GM21786 (cell line): ENCODE measurements around the gene ZNF775.

Experiments used
- ATAC-seq: cut with Tn5 transposase; IDR thresholded peaks from one replicate; pipeline ENCODE4 v1.9.1; 2021; ENCODE audit not compliant: unreplicated experiment

ZNF775 gene

GRCh38 chr7:150368884-150369747 lies 10.0 kb upstream of the ZNF775 start:
- peak; percentile 46 for ATAC-seq

- no peak for ATAC-seq
These were observed 9.2 kb upstream of the ZNF775 start for GRCh38 chr7:150369748-150370501.

GRCh38 chr7:150370612-150371071 lies 8.5 kb upstream of the ZNF775 start:
- no peak for ATAC-seq

DNA sequence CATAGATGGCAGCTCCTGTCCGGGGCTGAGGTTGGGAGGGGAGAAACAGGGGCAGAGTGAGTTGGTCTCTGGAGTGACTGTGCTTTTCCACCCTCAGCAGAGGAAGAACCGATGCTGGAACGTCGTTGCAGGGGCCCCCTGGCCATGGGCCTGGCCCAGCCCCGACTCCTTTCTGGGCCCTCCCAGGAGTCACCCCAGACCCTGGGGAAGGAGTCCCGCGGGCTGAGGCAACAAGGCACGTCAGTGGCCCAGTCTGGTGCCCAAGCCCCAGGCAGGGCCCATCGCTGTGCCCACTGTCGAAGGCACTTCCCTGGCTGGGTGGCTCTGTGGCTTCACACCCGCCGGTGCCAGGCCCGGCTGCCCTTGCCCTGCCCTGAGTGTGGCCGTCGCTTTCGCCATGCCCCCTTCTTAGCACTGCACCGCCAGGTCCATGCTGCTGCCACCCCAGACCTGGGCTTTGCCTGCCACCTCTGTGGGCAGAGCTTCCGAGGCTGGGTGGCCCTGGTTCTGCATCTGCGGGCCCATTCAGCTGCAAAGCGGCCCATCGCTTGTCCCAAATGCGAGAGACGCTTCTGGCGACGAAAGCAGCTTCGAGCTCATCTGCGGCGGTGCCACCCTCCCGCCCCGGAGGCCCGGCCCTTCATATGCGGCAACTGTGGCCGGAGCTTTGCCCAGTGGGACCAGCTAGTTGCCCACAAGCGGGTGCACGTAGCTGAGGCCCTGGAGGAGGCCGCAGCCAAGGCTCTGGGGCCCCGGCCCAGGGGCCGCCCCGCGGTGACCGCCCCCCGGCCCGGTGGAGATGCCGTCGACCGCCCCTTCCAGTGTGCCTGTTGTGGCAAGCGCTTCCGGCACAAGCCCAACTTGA lies 7.8 kb upstream of the ZNF775 start:
- ATAC-seq = no peak

DNA sequence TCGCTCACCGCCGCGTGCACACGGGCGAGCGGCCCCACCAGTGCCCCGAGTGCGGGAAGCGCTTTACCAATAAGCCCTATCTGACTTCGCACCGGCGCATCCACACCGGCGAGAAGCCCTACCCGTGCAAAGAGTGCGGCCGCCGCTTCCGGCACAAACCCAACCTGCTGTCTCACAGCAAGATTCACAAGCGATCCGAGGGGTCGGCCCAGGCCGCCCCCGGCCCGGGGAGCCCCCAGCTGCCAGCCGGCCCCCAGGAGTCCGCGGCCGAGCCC lies 7.2 kb upstream of the ZNF775 start:
- ATAC-seq = no peak

DNA sequence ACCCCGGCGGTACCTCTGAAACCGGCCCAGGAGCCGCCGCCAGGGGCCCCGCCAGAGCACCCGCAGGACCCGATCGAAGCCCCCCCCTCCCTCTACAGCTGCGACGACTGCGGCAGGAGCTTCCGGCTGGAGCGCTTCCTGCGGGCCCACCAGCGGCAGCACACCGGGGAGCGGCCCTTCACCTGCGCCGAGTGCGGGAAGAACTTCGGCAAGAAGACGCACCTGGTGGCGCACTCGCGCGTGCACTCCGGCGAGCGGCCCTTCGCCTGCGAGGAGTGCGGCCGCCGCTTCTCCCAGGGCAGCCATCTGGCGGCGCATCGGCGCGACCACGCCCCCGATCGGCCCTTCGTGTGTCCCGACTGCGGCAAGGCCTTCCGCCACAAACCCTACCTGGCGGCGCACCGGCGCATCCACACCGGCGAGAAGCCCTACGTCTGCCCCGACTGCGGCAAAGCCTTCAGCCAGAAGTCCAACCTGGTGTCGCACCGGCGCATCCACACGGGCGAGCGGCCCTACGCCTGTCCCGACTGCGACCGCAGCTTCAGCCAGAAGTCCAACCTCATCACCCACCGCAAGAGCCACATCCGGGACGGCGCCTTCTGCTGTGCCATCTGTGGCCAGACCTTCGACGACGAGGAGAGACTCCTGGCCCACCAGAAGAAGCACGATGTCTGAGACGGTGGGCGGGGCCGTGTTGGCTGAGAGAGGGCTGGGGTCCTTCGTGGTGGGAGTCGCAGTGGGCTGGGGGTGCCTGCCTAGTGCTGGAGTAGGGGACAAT lies 6.7 kb upstream of the ZNF775 start:
- ATAC-seq = no peak

- ATAC-seq = no peak
These were observed 5.9 kb upstream of the ZNF775 start for GRCh38 chr7:150373049-150373801.

- no peak for ATAC-seq
These were observed 5.1 kb upstream of the ZNF775 start for GRCh38 chr7:150374026-150374425.

DNA sequence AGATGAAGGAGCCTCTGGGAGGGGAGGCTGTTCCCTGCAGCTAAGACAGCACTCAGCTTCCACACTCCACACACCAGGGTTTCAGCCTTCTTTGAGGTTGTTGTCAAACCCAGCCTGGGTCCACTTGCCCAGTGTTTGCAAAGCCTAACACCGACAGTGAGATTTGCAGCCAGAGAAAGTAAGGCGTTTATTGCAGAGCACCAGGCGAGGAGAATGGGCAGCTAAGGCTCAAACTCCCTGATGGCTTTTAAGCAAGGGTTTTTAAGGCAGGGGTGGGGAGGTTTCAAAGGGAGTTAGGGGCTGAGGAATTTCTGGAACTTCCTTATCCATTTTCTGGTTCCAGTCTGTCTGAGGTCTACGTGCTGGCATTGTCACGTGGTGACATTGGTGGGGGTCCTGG lies 4.7 kb upstream of the ZNF775 start:
- no peak for ATAC-seq

- ATAC-seq = peak; percentile 21
These were observed 3.2 kb upstream of the ZNF775 start for GRCh38 chr7:150375662-150376521.

DNA sequence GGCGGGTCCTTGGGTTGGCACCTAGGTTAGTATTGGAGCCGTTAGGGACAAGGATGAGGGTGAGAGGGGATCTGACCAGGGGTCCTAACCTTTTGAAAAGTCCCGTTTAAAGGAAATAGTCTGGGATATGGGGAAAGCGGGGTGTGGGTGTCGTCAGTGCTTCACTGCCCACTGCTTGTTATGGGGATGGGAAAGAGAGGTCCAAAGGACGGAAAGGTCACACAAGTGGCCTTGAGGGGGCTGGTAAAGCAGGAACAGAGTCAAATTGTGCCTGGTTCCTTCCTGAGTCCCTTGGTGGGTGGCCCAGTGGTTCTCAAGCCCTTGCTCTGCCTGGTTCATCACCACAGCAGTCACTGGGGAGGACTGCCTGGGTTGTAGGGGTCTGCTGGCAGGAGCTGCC lies 2.6 kb upstream of the ZNF775 start:
- ATAC-seq = no peak

DNA sequence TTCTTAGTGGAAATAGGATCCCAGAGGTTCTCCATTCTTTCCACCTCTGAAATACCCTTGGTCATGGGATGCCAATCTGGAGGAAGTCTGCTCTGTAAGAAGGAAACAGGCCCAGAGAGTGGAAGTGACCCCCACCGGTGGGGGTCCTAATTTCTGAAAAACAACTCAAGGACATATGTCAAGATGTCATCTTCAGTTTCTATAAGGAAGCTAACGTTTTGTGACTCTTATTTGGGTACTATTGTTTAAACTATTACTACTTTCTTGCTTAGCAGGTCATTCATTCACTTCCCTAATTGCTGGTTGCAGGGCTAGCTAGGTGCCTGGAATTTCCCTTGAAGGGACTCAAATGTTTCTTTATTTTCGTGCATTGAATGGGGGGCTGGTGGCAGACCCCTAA lies 1.9 kb upstream of the ZNF775 start:
- ATAC-seq = no peak

DNA sequence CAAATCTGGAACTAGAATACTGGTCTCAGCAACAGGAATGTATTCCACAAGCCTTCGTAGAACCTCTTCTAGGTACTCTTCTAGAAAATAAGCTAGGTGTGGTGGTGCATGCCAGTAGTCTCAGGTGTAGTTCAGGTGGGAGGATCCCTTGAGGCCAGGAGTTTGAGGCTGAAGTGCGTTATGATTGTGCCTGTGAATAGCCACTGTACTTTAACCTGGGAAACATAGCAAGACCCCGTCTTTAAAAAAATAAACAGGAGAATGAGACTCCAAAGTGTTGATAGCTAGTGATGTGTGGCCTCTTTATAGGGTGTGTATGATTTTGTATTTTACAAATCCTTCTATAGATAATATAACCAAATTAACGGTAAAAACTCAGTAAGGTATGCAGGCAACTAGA lies 1.5 kb upstream of the ZNF775 start:
- no peak for ATAC-seq

DNA sequence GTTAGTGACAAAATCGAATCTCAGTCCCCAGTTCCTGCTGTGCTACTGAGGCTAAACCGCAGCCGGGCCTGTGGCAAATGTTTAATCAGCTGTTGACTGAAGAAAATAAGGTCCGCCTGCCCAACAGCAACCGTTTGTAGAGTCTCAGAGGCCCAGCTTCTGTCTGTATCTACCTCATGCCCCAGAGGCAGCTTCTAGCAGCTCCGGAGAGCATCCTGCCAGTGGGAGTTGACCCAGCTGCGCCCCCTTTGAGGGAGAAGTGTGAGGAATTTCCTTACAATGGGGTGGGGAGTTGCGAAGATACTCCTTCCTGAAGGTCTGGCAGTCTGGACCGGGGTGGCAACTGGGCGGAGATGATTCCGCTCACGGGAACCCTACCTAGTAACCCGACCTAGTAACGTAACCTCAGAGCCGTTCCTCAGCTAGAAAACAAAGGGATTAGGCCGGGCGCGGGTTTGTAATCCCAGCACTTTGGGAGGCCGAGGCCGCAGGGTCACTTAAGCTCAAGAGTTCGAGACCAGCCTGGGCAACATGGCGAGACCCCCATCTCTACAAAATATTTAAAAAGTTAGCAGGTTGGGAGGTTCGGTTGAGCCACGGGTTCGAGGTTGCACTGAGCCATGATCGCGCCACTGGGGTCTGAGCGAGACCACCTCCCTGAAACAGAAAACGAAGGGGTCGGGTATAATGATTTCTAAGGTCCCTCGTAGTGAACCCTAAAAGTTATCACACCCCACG lies 846 bp upstream of the ZNF775 start:
- peak; percentile 17 for ATAC-seq

GRCh38 chr7:150379441-150380379 lies 580 bp downstream of the ZNF775 start:
- no peak for ATAC-seq

DNA sequence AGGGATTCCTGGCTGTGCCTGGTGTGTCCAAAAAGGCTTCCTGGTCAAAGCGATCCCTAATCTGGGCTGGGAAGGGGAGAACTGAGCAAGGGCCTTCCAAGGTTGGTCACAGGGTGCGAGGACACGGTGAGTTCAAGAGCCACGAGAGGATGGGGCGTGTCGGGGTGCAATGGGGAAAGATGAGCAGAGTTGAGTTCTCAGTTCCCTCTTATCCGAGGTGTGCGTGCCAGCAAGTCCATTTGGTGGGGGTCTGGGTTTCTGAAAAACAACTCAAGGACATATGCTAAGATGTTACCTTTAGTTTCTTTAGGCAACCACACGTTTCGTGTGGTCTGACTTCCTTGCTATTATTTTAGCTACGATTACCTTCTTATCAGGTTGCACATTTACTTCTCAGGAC lies 1.3 kb downstream of the ZNF775 start:
- ATAC-seq = no peak

DNA sequence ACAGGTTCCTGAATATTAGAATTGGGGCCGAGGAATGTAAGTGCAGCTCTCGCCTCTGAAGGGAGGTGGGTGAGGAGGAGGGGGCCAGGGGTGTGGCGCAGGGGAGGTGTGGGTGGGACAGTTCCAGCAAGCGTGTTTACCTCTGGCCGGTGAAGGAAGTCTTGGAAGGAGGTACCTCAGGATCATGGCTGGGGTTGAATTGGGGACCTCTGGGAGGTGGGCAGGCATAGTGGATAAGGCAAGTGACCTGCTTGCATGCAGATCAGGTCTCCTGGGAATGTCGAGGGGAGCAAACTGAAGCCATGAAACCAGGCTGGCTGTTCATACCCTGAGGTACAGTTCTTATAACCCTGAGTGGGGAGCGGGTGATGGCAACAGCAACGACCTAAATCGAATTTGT lies 2.0 kb downstream of the ZNF775 start:
- ATAC-seq = no peak
